Epithelial cell of prostate (primary cell): ENCODE measurements around the gene GOSR2.
"Not testable (repeated sequence)": the region's sequence is repeated elsewhere in the genome, so short reads cannot be mapped to it uniquely, and the experiment has no call there.

Experiments
- DNase-seq: peaks from one replicate; pipeline ENCODE4 v3.0.0-alpha.2; 2011; ENCODE audit warnings: low read depth, low spot score
- H3K27ac ChIP-seq: fragments of 450-650 bp; 2 replicates; pipeline ENCODE4 v1.5.1; 2017; ENCODE audit warnings: mild to moderate bottlenecking

Gene GOSR2

GRCh38 chr17:46952115-46952514, 29.2 kb downstream of the GOSR2 start:
- no peak for DNase-seq
- H3K27ac ChIP-seq: no peak overlapping the region

GRCh38 chr17:46953191-46953590, 30.2 kb downstream of the GOSR2 start:
- not testable (repeated sequence) for DNase-seq, H3K27ac ChIP-seq

- H3K27ac ChIP-seq: no peak overlapping the region
- no peak for DNase-seq
Measured at GRCh38 chr17:46958041-46958591, 35.2 kb downstream of the GOSR2 start.

- H3K27ac ChIP-seq: no peak overlapping the region
- DNase-seq: no peak
Measured at GRCh38 chr17:46960152-46960551, 37.2 kb downstream of the GOSR2 start.

- no peak for DNase-seq
- H3K27ac ChIP-seq: no peak overlapping the region
Measured at GRCh38 chr17:46962374-46962790, 39.4 kb downstream of the GOSR2 start.

- no peak for DNase-seq
- H3K27ac ChIP-seq: no peak overlapping the region
Measured at GRCh38 chr17:46963571-46963970, 40.6 kb downstream of the GOSR2 start.

GRCh38 chr17:46964315-46965265, 41.6 kb downstream of the GOSR2 start:
- H3K27ac ChIP-seq: no peak overlapping the region
- DNase-seq: no peak

DNA sequence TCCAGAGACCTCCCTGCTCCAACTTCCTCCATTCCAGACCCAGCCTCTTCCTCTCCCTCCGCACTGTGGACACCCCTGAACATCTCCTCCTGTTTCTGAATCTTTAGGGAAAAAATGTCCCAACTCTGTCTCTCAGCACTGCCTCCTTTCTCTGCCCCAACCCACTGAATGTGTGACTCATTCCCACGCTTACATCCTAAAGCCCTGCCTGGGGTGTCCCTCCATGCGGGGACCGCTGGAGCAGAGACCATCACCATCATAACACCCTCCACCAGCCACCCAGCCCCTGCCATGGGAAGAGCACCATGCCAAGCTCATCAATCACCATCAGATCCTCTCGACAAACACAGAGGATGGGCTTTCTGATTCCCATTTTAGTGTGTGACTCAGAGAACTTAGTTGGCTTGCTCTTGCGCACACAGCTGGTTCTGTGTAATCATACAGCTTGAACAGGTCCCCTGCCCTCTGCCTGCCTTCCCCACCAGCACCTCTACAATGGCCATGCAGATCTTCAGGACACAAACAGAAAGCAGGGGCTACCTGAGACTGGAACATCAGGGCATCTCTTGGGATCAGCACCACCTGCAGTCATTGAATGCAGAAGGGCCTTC, 45.4 kb downstream of the GOSR2 start:
- DNase-seq: no peak
- H3K27ac ChIP-seq: no peak overlapping the region

- no peak overlapping the region for H3K27ac ChIP-seq
- no peak for DNase-seq
Measured at GRCh38 chr17:46968896-46969295, 45.9 kb downstream of the GOSR2 start.

GRCh38 chr17:46971647-46972300, 48.8 kb downstream of the GOSR2 start:
- H3K27ac ChIP-seq: no peak overlapping the region
- no peak for DNase-seq

GRCh38 chr17:46972346-46972745, 49.4 kb downstream of the GOSR2 start:
- no peak for DNase-seq
- H3K27ac ChIP-seq: no peak overlapping the region

DNA sequence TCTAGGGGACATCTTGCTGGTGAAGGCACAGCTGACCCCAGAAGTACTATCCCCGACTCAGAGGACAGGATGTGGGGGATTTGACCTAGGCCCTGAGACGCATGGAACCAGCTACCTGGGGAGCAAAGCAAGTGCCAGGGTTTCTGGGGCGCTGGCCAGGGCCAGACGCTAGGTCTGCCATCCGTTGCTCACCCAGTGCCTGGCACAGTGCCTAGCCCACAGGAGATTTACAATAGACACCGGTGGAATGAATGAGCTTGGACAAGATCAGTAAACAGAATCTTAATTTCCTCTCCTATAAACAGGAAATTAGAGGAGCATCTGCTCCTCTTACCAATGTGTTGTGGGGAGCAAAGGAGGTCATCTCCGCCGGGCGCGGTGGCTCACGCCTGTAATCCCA, 51.1 kb downstream of the GOSR2 start:
- no peak for DNase-seq
- H3K27ac ChIP-seq: no peak overlapping the region

DNA sequence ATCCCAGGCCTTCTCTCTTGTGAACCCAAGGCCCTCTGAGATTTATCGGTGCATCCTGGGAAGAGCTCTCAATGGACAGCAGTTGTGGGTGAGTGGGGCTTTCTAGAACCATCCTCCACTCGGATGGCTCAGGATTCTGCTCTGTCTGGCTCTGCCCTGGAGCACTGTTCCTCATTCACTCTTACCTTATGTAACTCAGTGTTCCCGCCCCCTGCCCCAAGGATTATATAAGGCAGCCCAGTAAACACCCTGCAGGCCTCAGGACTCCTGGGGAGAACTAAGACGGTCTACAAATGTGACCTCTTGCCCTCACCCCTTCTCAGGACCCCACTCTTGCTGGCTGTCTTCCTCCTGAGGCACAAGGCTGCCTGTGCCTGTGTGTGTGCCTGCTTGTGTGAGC, 52.3 kb downstream of the GOSR2 start:
- H3K27ac ChIP-seq: no peak overlapping the region
- no peak for DNase-seq

DNA sequence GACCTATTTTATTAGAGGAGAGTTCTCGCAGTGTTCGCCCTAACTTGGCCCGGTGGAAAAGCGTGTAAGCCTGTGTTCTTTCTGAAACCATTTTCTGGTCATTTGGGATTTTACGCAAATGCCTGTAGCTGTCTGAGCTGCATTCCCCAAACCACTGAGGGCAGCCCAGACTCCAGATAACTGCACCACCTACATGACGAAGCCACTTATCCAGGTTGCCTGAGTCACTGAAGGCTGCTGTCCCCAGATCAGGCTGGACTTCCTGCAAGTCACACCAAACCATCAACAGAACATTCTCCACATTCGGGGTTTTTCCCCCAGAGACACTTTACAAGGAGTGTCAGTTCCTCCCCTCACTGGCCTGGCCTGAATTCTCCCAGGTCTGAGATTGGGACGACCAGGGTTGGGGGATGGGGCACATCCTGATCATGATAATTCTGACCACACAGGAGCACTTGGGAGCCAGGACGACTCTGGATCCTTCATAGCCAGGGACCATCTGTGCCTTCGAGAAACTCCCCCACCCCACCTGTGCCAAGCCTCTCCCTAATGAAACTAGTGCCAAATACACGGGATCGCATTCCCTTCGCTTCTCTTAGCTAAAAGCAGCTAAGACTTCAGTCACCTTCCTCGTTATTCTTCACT, 53.8 kb downstream of the GOSR2 start:
- DNase-seq: no peak
- H3K27ac ChIP-seq: no peak overlapping the region

GRCh38 chr17:46977348-46977747, 54.4 kb downstream of the GOSR2 start:
- no peak for DNase-seq
- H3K27ac ChIP-seq: no peak overlapping the region

DNA sequence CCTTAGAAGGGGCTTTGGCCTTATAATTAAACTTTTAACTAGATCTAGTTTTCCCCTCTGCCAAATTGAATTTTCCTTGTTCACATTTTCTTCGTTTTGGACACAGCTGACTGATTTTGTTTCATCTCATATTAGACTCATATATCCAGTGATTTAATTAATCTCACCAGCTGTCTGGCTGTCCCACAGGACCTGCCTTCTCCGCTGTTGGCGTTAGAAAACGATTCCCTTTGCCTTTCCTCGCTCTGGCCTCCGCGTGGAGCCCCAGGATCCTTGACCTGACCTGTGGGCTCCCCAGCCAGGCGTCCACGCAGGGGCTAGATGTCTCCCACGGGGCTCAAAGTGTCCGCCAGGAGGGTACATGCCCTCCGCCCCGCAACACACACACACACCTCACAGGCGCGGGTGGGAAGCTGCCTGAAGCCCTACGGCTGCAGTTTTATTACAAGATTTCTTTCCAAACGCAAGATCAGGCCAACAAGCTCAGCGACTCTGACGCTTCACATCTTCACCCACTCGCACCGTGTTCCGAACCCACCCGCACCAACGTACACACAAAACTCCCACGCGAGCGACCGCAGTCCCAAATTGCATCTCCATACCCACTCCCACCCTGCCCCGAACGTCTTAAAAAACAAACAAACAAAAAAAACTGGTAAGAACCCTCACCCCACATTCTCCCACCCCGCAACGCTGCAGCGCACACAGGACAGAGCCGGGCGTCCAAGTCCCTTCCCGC, 55.0 kb downstream of the GOSR2 start:
- DNase-seq: no peak
- no peak overlapping the region for H3K27ac ChIP-seq

GRCh38 chr17:46978489-46979146, 55.7 kb downstream of the GOSR2 start:
- no peak for DNase-seq

DNA sequence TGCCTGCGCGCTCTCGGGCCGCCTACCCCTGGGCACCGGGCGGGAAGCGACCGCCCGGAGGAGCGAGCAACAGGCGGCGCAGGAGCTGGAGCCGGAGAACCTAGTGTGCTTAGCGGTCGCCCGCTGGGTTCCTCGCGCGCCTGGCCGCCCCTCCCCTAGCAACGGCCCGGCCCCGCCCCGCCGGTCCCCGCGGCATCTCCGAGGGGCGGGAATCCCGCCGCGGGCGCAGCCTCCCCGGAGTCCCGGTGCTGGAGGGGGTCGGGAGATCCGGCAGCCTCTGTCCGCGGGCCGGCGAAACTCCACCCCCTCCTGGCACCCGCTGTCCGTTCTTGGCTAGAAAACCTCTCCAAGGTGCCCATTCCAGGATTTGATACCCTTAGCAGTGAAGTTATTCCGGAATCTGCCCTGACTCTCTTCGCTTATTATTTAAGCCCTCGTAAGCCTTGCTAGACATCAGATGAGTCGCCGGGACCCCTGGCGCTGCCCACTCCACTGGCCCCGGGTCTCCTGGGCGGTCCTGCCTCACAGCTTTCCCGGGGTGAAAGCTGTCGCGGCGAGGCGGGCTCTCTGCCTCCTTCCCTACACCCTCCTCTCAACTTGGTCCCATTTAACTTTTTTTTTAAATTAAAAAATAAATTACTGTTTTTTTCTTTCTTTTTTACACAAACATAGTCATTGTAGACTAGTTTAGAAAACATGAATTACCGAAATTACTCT, 56.3 kb downstream of the GOSR2 start, which contains the start of gene RPRML:
RPRML (minus strand) TSS at position 107 of the 717 bp plus-strand sequence. CDS start 246 bp downstream, outside the sequence.
- no peak within 1 kb of the TSS for H3K27ac ChIP-seq
- DNase-seq: no peak

More at GRCh38 chr17:46978489-46979146, 55.7 kb downstream of the GOSR2 start:
- no peak overlapping the region for H3K27ac ChIP-seq
